Parathyroid adenoma (tissue), 2 donors: ENCODE results near the gene ARHGAP4.

Source experiments
- H2AFZ ChIP-seq: fragments of 300-600 bp; sonication (generic); one replicate; pipeline ENCODE4 v1.7.0; 2017; ENCODE audit warnings: antibody characterized with exemption, mild to moderate bottlenecking
- H3K27ac ChIP-seq: fragments of 300-600 bp; sonication (generic); one replicate; pipeline ENCODE4 v1.7.0; 2017
- H3K27me3 ChIP-seq: fragments of 300-600 bp; sonication (generic); one replicate; pipeline ENCODE4 v1.7.0; 2017; ENCODE audit warnings: low read length; ENCODE audit not compliant: control insufficient read depth, insufficient read depth
- H3K36me3 ChIP-seq: fragments of 300-600 bp; sonication (generic); one replicate; pipeline ENCODE4 v1.7.0; 2017; ENCODE audit warnings: low read length; ENCODE audit not compliant: control insufficient read depth, insufficient read depth
- H3K4me1 ChIP-seq: fragments of 300-600 bp; sonication (generic); one replicate; pipeline ENCODE4 v1.7.0; 2017; ENCODE audit warnings: control low read depth
- H3K4me2 ChIP-seq: fragments of 300-600 bp; sonication (generic); one replicate; pipeline ENCODE4 v1.7.0; 2017; ENCODE audit warnings: low read length
- H3K4me3 ChIP-seq: fragments of 300-600 bp; sonication (generic); one replicate; pipeline ENCODE4 v1.7.0; 2017; ENCODE audit warnings: low read depth, low read length
- H3K79me2 ChIP-seq: fragments of 300-600 bp; sonication (generic); one replicate; pipeline ENCODE4 v1.7.0; 2017; ENCODE audit warnings: control low read depth
- H3K9ac ChIP-seq: fragments of 300-600 bp; sonication (generic); one replicate; pipeline ENCODE4 v1.7.0; 2017; ENCODE audit warnings: mild to moderate bottlenecking
- H3K9me3 ChIP-seq: fragments of 300-600 bp; sonication (generic); one replicate; pipeline ENCODE4 v1.7.0; 2017; ENCODE audit warnings: low read length; ENCODE audit not compliant: control insufficient read depth
- CTCF ChIP-seq: fragments of 300-600 bp; sonication (generic); IDR thresholded peaks from one replicate; pipeline ENCODE4 v1.7.0; 2017; ENCODE audit warnings: antibody characterized with exemption, mild to moderate bottlenecking
- donor health status: primary hyperparathyroidism.

The ARHGAP4 gene

GRCh38 chrX:153883163-153883843 lies 42.8 kb downstream of the ARHGAP4 start:
- H3K79me2 ChIP-seq: no peaks in the 10 kb centered on the region
- no peak overlapping the region for H2AFZ ChIP-seq
- H3K36me3 ChIP-seq: no peaks in the 10 kb centered on the region
- H3K9ac ChIP-seq: no peak overlapping the region
- H3K27ac ChIP-seq: no peak overlapping the region
- TF ChIP-seq CTCF: no peak
- no peak overlapping the region for H3K4me3 ChIP-seq
- peaks cover 3% of the 10 kb centered on the region for H3K27me3 ChIP-seq
- no peaks in the 10 kb centered on the region for H3K4me1 ChIP-seq
- no peaks in the 10 kb centered on the region for H3K9me3 ChIP-seq
- H3K4me2 ChIP-seq: no peak overlapping the region

- Histone ChIP-seq H3K4me2 (no peak overlapping the region), H3K79me2 (no peaks in the 10 kb centered on the region), H2AFZ (no peak overlapping the region), H3K27me3 (peaks cover 3% of the 10 kb centered on the region), H3K9me3 (no peaks in the 10 kb centered on the region), H3K4me1 (no peaks in the 10 kb centered on the region), H3K27ac (no peak overlapping the region), H3K4me3 (no peak overlapping the region), H3K9ac (no peak overlapping the region), H3K36me3 (no peaks in the 10 kb centered on the region)
- no peak for TF ChIP-seq CTCF
These were observed 43.5 kb downstream of the ARHGAP4 start for GRCh38 chrX:153882557-153882956.

GRCh38 chrX:153882086-153882498 lies 44.0 kb downstream of the ARHGAP4 start:
- Histone ChIP-seq H3K27me3 (peaks cover 3% of the 10 kb centered on the region), H3K9ac (no peak overlapping the region), H3K9me3 (no peaks in the 10 kb centered on the region), H3K36me3 (no peaks in the 10 kb centered on the region), H2AFZ (no peak overlapping the region), H3K27ac (no peak overlapping the region), H3K4me3 (no peak overlapping the region), H3K79me2 (no peaks in the 10 kb centered on the region), H3K4me1 (no peaks in the 10 kb centered on the region), H3K4me2 (no peak overlapping the region)
- TF ChIP-seq CTCF: no peak

- Histone ChIP-seq H3K36me3 (no peaks in the 10 kb centered on the region), H3K9ac (no peak overlapping the region), H2AFZ (no peak overlapping the region), H3K27ac (no peak overlapping the region), H3K9me3 (no peaks in the 10 kb centered on the region), H3K4me3 (no peak overlapping the region), H3K4me2 (no peak overlapping the region), H3K4me1 (no peaks in the 10 kb centered on the region), H3K27me3 (peaks cover 3% of the 10 kb centered on the region), H3K79me2 (no peaks in the 10 kb centered on the region)
- no peak for TF ChIP-seq CTCF
These were observed 44.8 kb downstream of the ARHGAP4 start for GRCh38 chrX:153881281-153881680.

GRCh38 chrX:153880440-153880815 lies 45.6 kb downstream of the ARHGAP4 start:
- peaks cover 3% of the 10 kb centered on the region for H3K27me3 ChIP-seq
- no peaks in the 10 kb centered on the region for H3K9me3 ChIP-seq
- H3K79me2 ChIP-seq: no peaks in the 10 kb centered on the region
- H3K4me3 ChIP-seq: no peak overlapping the region
- H3K4me2 ChIP-seq: no peak overlapping the region
- no peak for TF ChIP-seq CTCF
- H3K27ac ChIP-seq: no peak overlapping the region
- no peak overlapping the region for H2AFZ ChIP-seq
- no peak overlapping the region for H3K9ac ChIP-seq
- no peaks in the 10 kb centered on the region for H3K4me1 ChIP-seq
- no peaks in the 10 kb centered on the region for H3K36me3 ChIP-seq
